ENCODE data around the gene PLEKHD1.

Gene PLEKHD1

GRCh38 chr14:69480136-69480535 lies 4.4 kb upstream of the PLEKHD1 start:
- H3K4me3 ChIP-seq (ENCODE audit: control insufficient read depth, low read depth, low read length), result no peak overlapping the region
- TF ChIP-seq CTCF (IDR thresholded peaks at IDR 0.05; ENCODE audit: control insufficient read depth, insufficient read depth, low read depth, low read length, missing control alignments), result no peak
- DNase-seq (ENCODE audit: low read depth), result no peak

GRCh38 chr14:69481815-69482568 lies 2.5 kb upstream of the PLEKHD1 start:
- no peak overlapping the region for H3K4me3 ChIP-seq (ENCODE audit: control insufficient read depth, low read depth, low read length)
- no peak for DNase-seq (ENCODE audit: low read depth)
- TF ChIP-seq CTCF (IDR thresholded peaks at IDR 0.05; ENCODE audit: control insufficient read depth, insufficient read depth, low read depth, low read length, missing control alignments), result no peak

- no peak for DNase-seq (ENCODE audit: low read depth)
- peak overlapping the region; percentile 1 for H3K4me3 ChIP-seq (ENCODE audit: control insufficient read depth, low read depth, low read length)
- no peak for TF ChIP-seq CTCF (IDR thresholded peaks at IDR 0.05; ENCODE audit: control insufficient read depth, insufficient read depth, low read depth, low read length, missing control alignments)
Observed at GRCh38 chr14:69483765-69484443, 624 bp upstream of the PLEKHD1 start.

GRCh38 chr14:69485315-69485660 lies 760 bp downstream of the PLEKHD1 start:
- no peak for DNase-seq (ENCODE audit: low read depth)
- no peak for TF ChIP-seq CTCF (IDR thresholded peaks at IDR 0.05; ENCODE audit: control insufficient read depth, insufficient read depth, low read depth, low read length, missing control alignments)
- H3K4me3 ChIP-seq (ENCODE audit: control insufficient read depth, low read depth, low read length), result no peak overlapping the region

- no peak for TF ChIP-seq CTCF (IDR thresholded peaks at IDR 0.05; ENCODE audit: control insufficient read depth, insufficient read depth, low read depth, low read length, missing control alignments)
- no peak for DNase-seq (ENCODE audit: low read depth)
- H3K4me3 ChIP-seq (ENCODE audit: control insufficient read depth, low read depth, low read length), result no peak overlapping the region
Observed at GRCh38 chr14:69485701-69486100, 1.2 kb downstream of the PLEKHD1 start.

- no peak overlapping the region for H3K4me3 ChIP-seq (ENCODE audit: control insufficient read depth, low read depth, low read length)
Observed at GRCh38 chr14:69487226-69487625, 2.7 kb downstream of the PLEKHD1 start.

More at GRCh38 chr14:69487226-69487625, 2.7 kb downstream of the PLEKHD1 start:
- DNase-seq (ENCODE audit: low read depth), result no peak
- no peak for TF ChIP-seq CTCF (IDR thresholded peaks at IDR 0.05; ENCODE audit: control insufficient read depth, insufficient read depth, low read depth, low read length, missing control alignments)

All from AG09309 (cell line).